GM18508 (cell line): ENCODE results near the gene AKT1.

Experiments used
- ATAC-seq: cut with Tn5 transposase; IDR thresholded peaks from one replicate; pipeline ENCODE4 v1.9.1; 2021; ENCODE audit warnings: moderate number of reproducible peaks; ENCODE audit not compliant: insufficient read depth, unreplicated experiment

Gene AKT1

DNA sequence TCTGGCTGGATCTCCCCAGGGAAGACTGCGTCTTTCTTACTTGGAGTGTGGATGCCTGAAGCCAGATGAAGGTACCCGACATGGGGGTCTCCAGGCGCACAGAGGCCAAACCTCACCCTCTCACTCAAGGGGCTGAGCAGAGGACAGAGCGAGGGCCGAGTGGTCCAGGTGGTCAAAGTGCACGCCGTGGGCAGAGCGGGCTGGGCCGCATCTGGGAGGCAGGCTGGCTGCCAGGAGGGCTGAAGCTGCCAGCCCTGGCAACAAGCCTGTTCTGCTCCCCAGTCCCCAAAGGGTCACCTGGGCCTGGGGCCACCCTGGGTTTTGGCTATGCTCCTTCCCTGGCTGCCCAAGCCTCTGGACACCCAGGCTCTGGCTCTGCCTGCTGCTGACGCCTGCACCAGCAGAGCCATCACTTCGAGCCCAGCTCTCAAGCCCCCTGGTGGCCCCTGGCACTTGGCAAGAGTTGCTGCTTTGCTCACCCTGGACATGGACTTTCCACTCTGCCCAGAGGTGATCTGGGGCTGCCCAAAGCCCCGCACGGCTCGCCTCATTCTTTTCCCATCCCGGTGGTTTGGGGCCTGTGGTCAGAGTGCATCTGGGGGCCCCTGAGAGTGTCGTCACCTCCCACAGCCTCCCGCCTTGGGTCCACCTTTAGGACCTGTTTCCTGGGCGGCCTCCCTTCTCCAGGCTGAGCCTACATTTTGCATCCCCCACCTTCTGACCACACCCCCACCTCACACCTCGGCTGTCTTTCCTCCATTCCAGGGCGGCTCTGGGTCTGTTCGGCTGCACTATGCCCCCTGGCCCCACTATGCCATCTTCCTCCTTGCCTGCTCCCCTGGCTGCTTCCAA, 68.7 kb downstream of the AKT1 start:
- no peak for ATAC-seq

DNA sequence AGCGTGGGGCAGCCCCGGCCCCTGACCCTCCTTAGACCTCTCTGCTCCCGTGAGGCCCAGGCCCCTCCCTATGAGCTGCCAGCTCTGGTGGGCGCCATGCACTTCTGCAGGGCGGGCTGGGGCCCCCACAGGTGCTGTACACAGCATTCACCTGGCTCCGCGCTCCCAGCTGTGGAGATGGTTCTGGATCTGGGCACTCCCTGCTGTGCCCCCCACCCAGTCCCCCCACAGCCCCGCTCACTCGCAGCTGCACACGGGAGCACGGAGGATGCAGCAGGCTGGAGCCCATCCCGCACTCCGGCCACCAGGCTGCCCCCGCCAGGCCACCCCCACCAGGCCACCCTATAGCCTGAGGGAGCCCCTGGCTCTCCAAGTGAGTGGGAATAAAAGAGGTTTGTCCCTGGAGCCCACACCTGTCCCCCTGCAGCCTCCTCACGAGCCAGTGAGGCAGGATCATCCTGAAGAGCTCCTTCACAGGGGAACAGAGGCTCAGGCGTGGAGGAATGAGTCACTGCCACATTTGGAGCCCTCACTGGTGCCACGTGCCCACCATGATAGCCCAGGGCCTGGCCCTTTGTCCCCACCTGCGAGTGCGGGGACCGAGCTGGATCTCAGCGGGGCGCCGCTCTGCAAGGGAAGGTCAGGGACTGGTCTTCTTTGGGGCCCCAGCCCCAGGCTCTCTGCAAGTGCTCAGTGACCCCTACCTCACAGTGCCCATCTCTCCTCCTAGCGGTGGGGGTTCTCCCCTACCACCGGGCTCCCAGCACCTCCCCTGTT, 69.6 kb downstream of the AKT1 start:
- ATAC-seq: no peak

DNA sequence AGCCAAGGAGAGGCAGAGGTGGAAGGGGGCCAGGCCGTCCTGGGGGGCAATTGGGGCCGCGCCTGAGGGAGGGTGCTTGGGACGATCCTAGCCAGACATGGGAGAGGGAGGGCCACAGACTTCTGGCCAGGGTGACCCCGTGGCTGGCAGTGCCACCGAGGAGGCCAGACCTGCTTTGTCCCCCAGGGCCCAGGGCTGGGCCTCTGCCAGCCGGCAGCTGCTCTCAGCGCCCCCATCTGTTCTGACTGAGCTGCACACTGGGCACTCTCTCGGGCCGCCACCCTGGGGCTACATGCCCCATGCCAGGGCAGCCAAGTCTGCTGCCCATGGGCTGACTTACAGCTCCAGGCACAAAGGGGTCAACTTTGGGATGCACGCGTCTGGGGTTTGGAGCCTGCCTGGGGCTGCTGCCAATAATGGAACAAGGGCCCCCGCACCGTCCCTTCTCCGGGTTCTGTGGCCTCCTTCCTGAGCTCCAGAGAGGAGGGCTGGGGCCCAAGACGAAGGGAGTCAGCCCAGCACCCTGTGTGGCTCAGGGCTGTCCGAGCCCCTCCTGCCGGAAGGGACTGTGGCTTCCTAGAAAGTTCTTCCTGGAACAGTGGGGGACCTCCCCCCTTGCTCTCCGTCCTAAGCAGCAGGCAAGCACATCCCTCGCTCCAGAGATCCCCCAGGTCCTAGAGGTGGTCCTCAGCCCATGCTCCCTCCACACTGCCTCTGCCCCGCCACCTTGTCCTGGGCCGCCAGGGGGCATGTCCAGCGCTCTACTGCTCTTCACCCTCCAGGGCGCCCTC, 70.4 kb downstream of the AKT1 start:
- ATAC-seq: no peak

DNA sequence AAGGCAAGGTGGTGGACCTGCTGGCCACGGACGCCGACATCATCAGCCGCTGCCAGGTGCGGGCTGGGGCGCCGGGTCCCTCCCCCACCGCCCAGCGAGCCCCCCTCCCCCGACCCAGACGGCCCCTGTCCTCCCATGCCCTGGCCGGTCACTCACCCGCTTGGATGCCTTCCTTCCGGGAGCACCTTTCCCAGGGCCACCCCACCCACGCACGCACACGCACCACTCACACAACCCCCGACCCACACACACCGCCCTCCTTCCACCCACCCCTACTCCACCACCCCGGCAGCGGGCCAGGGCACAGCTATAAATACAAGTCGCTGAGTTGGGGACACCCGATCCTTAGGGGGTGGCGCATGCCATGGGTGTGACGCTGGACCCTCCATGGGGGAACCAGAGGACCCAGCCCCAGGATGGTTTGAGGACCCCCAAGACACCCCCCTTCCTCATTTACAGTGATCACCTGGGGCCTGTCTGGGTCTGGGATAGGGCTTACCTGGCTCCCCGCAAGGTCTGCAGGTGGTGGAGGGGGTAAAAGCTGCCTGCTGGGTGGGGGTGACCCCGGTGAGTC, 71.1 kb downstream of the AKT1 start:
- ATAC-seq: no peak

DNA sequence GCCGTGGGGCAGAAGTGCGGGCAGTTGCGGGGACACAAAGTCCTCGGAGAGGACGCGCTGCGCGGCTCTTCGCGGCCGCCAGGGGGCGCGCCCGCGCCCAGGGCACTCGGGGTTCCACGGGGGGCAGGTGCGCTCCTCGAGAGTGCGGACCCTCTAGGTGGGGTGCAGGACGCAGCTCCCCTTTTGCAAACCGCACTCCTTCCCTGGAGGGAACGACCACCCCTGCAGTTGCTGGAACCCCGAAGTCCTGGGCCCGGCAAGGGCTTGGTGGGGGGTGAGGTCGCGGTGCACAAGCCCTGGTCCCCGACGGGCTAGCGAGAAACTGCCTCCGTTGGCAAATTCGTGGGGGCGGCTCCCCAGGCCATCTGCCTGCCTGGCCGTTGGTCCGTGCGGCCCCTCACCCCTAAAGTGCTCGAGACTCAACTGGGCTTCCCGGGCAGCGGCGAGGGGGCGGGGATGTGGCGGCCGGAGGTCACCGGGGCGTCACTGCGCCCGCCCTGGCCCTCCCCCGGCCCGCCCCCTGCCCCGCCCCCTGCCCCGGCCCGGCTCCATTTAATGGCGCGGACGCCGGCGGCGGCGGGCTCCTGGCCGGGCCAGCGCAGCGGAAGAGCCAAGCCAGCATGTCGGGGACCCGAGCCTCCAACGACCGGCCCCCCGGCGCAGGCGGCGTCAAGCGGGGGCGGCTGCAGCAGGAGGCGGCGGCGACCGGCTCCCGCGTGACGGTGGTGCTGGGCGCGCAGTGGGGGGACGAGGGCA, 71.7 kb downstream of the AKT1 start, which contains the start of gene ADSS1:
Gene ADSS1, plus strand, starts transcription at position 579 of the 756 bp plus-strand sequence. Its CDS starts 42 bp downstream, at position 621.
- no peak for ATAC-seq

DNA sequence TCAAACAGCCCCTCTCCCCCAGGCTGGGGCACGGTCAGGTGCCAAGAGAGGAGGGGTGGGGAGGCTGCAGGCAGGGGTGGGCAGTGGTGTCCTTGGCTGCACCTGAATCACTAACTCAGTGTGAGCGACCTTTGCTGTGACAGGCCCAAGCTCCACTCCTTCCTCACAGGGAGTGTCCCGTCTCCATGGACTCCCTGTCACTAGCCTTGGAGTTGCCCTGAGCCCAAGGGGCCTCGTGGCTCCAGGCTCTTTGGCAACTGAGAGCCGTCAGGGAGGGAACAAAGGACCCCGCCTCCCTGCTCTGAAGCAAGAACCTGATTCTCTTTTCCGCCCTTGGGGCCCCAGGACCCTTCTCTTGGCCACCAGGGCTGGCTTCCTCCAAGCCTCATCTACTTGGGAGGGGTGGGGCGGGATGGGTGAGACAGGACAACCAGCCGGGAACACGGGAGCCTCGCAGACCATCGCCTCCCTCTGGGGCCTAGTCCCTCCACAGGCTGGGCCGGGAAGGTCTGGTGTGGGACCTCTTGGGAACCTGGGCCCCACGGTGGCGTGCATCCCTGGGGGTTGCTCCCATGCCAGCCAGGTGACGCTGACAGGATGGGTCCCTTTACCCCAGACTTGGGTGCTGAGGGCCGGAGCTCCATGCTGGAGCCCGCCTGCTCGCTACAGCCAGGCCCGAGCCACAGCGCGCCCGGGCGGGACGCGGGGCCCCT, 72.5 kb downstream of the AKT1 start:
- no peak for ATAC-seq

DNA sequence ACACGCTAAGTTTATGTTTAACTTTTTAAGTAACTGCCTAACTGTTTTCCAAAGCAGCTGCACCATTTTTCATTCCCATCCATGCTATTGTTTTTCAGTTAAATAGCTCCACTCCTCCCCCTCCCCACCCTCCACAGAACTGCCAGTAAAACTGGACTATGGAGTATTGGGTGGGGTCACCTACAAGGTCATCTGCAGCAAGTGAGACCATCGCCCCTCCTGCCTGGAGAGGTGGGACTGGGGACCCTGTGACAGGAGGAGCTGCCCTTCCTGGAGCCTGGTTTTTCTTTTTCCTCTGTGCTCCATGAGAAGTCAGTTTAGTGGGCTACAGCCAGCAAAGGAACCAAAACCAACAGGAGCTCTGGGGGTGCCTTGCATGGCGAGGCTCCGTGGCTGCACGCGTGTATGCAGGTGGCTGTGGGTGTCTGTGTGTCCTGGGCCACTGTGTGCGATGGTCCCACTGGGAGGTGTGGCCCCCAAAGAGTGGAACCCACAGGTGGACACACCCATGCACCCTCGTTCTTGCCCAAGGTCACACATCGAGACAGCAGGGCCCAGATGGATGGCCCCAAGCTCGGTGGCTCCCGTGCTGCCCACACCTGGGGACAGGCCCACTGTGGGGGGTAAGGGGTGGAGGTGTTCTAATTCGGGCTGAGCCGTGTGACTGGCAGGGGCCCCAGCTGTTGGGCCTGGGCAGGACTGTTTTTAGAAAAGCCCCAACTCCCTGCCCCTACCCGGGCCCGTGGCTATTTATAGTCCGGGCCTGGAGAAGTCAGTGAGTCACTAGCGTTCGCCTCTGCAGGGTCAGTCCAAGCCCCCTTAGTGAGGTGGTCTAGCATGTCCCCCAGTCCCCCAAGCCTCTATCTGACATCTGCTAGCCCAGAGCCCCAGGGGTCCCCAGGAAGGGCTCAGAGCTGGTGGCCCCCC, 73.8 kb downstream of the AKT1 start:
- no peak for ATAC-seq
